GM23338 (cell line): ENCODE measurements around the gene SLC35F6. TPM values are rescaled to one million over a fixed set of nuclear protein-coding genes. Genes with fewer than 3 reads are reported as not detected.

Experiments
- ATAC-seq: fragments of 200-7000 bp; cut with Tn5 transposase; 3 replicates; pipeline ENCODE4 v1.9.1; 2020
- DNase-seq: peaks from one replicate; pipeline ENCODE4 v3.0.0-alpha.2; 2015; ENCODE audit warnings: low spot score
- H2AFZ ChIP-seq: fragments of 200-600 bp; sonication (generic); 2 replicates; pipeline ENCODE4 v1.8.0; 2016; ENCODE audit warnings: antibody characterized with exemption, mild to moderate bottlenecking, moderate library complexity
- H3F3A ChIP-seq: fragments of 200-600 bp; sonication (generic); replicated peaks from 2 replicates; pipeline ENCODE4 v1.8.0; 2017; ENCODE audit warnings: antibody characterized with exemption, mixed run types, low read depth
- H3K27ac ChIP-seq: fragments of 200-600 bp; sonication (generic); 2 replicates; pipeline ENCODE4 v1.6.1; 2016; ENCODE audit warnings: low read depth
- H3K27me3 ChIP-seq: fragments of 200-600 bp; sonication (generic); 2 replicates; pipeline ENCODE4 v1.8.0; 2016; ENCODE audit warnings: mild to moderate bottlenecking, mixed run types, moderate library complexity; ENCODE audit not compliant: insufficient read depth
- H3K36me3 ChIP-seq: fragments of 200-600 bp; sonication (generic); 2 replicates; pipeline ENCODE4 v1.8.0; 2016; ENCODE audit warnings: mild to moderate bottlenecking; ENCODE audit not compliant: insufficient read depth
- H3K4me1 ChIP-seq: fragments of 200-600 bp; sonication (generic); 2 replicates; pipeline ENCODE4 v1.8.0; 2016; ENCODE audit warnings: mild to moderate bottlenecking, moderate library complexity; ENCODE audit not compliant: insufficient read depth
- H3K4me2 ChIP-seq: fragments of 200-600 bp; sonication (generic); 2 replicates; pipeline ENCODE4 v1.7.1; 2017; ENCODE audit warnings: mixed run types
- H3K4me3 ChIP-seq: fragments of 200-600 bp; sonication (generic); 2 replicates; pipeline ENCODE4 v1.6.1; 2016; ENCODE audit warnings: mixed run types
- H3K79me2 ChIP-seq: fragments of 200-600 bp; sonication (generic); replicated peaks from 2 replicates; pipeline ENCODE4 v1.8.0; 2017; ENCODE audit warnings: mild to moderate bottlenecking; ENCODE audit not compliant: insufficient read depth
- H3K9me2 ChIP-seq: fragments of 200-600 bp; sonication (generic); 2 replicates; pipeline ENCODE4 v1.8.0; 2017; ENCODE audit not compliant: insufficient read depth
- H4K20me1 ChIP-seq: fragments of 200-600 bp; sonication (generic); replicated peaks from 2 replicates; pipeline ENCODE4 v1.8.0; 2017; ENCODE audit warnings: mild to moderate bottlenecking; ENCODE audit not compliant: insufficient read depth
- H3K27ac Mint-ChIP-seq: 2 replicates; pipeline ENCODE4 v1.8.0; 2020; ENCODE audit warnings: inconsistent platforms, mild to moderate bottlenecking, moderate library complexity, mixed read lengths
- H3K27me3 Mint-ChIP-seq: 3 replicates; pipeline ENCODE4 v1.8.0; 2022; ENCODE audit warnings: low read depth, mild to moderate bottlenecking, moderate library complexity, mixed read lengths, inconsistent platforms; ENCODE audit not compliant: insufficient read depth, poor library complexity
- H3K36me3 Mint-ChIP-seq: 3 replicates; pipeline ENCODE4 v1.8.0; 2021; ENCODE audit warnings: low read depth, mild to moderate bottlenecking, inconsistent platforms, moderate library complexity, mixed read lengths
- H3K4me1 Mint-ChIP-seq: 3 replicates; pipeline ENCODE4 v1.8.0; 2020; ENCODE audit warnings: mild to moderate bottlenecking, inconsistent platforms, mixed read lengths
- H3K4me3 Mint-ChIP-seq: 3 replicates; pipeline ENCODE4 v1.8.0; 2021; ENCODE audit warnings: moderate library complexity, mild to moderate bottlenecking, inconsistent platforms, mixed read lengths
- H3K9me3 Mint-ChIP-seq: 3 replicates; pipeline ENCODE4 v1.8.0; 2020; ENCODE audit warnings: moderate library complexity, mild to moderate bottlenecking, inconsistent platforms, mixed read lengths
- CREB1 ChIP-seq: fragments of 250-450 bp; sonication (Bioruptor Pico); IDR thresholded peaks from 2 replicates; pipeline ENCODE4 v1.5.0; 2020; ENCODE audit warnings: low read depth, mild to moderate bottlenecking, moderate library complexity
- EZH2 ChIP-seq: fragments of 200-600 bp; sonication (generic); IDR thresholded peaks from one replicate; pipeline ENCODE4 v1.8.0; 2017; ENCODE audit warnings: antibody characterized with exemption, mild to moderate bottlenecking, low read depth; ENCODE audit not compliant: unreplicated experiment
- EZH2phosphoT487 ChIP-seq: fragments of 200-600 bp; sonication (generic); IDR thresholded peaks from one replicate; pipeline ENCODE4 v1.8.1; 2018; ENCODE audit warnings: antibody characterized with exemption; ENCODE audit not compliant: unreplicated experiment
- JUNB ChIP-seq: IDR thresholded peaks from one replicate; pipeline ENCODE4 v1.6.1; 2016; ENCODE audit warnings: antibody characterized with exemption; ENCODE audit not compliant: unreplicated experiment
- POLR2AphosphoS5 ChIP-seq: IDR thresholded peaks from 2 replicates; pipeline ENCODE4 v1.6.1; 2016; ENCODE audit warnings: antibody characterized with exemption, low read depth
- STAT1 ChIP-seq: IDR thresholded peaks from one replicate; pipeline ENCODE4 v1.6.1; 2016; ENCODE audit warnings: antibody characterized with exemption; ENCODE audit not compliant: unreplicated experiment
- ZNF331 ChIP-seq: fragments of 250-450 bp; sonication (Bioruptor Pico); IDR thresholded peaks from 2 replicates; pipeline ENCODE4 v1.5.0; 2020; ENCODE audit warnings: low read depth, mild to moderate bottlenecking, moderate library complexity
- polyA plus RNA-seq: library from polyadenylated mRNA; unstranded; fragments of >200 nt; fragmentation: Nextera tagmentation; extraction: Ambion mirVana; gene quantifications from 2 replicates; pipeline ENCODE4 v1.2.1, GENCODE V29; 2016
- total RNA-seq: library from RNA; depleted of rRNA; stranded (reverse); fragments of >200 nt; shearing (Covaris generic); gene quantifications from 2 replicates; pipeline ENCODE4 v1.2.3, GENCODE V29; 2014
- TF ChIP-seq, protein P1 (sequence below): IDR thresholded peaks from 2 replicates; pipeline ENCODE4 v1.6.1; 2016; ENCODE audit warnings: antibody characterized with exemption
- TF ChIP-seq, protein P2 (sequence below): IDR thresholded peaks from one replicate; pipeline ENCODE4 v1.6.1; 2018; ENCODE audit warnings: antibody characterized with exemption; ENCODE audit not compliant: unreplicated experiment
- TF ChIP-seq, protein P3 (sequence below): fragments of 250-450 bp; sonication (Bioruptor Pico); IDR thresholded peaks from 2 replicates; pipeline ENCODE4 v1.5.0; 2020; ENCODE audit warnings: mild to moderate bottlenecking, moderate library complexity
- TF ChIP-seq, protein P4 (sequence below), 2 experiments: fragments of 200-600 bp in 1 of 2; sonication (generic) in 1 of 2; conservative IDR thresholded peaks; 2 replicates each; pipeline versions ENCODE4 v1.5.1 to v1.6.1; 2016 to 2017; ENCODE audit warnings: antibody characterized with exemption in 2 of 2, low read depth in 2 of 2, mild to moderate bottlenecking in 2 of 2, moderate library complexity in 1 of 2

SLC35F6 gene
- total and polyA plus RNA-seq, 2 experiments from 2014 or later = 6.0 to 15.0 TPM

DNA sequence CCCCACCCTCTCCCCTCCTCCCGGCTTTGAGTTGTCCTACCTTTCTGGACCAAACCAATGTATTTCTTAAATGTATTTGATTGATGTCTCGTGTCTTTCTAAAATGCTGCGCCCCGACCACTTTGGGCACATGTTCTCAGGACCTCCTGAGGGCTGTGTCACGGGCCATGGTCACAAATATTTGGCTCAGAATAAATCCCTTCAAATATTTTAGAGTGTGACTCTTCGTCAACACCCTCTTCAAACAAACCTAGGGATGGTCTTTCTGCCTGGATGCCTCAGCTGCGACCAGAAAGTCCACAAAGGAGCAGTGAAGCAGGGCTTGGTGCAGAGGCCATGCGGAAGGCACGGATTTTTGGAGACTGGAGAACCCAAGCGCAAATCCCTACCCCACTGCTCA, 1.1 kb upstream of the SLC35F6 start (continued):
- TF ChIP-seq, protein P1, sequence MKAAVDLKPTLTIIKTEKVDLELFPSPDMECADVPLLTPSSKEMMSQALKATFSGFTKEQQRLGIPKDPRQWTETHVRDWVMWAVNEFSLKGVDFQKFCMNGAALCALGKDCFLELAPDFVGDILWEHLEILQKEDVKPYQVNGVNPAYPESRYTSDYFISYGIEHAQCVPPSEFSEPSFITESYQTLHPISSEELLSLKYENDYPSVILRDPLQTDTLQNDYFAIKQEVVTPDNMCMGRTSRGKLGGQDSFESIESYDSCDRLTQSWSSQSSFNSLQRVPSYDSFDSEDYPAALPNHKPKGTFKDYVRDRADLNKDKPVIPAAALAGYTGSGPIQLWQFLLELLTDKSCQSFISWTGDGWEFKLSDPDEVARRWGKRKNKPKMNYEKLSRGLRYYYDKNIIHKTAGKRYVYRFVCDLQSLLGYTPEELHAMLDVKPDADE = no peak
- TF ChIP-seq STAT1 = no peak
- TF ChIP-seq CREB1 = no peak

DNA sequence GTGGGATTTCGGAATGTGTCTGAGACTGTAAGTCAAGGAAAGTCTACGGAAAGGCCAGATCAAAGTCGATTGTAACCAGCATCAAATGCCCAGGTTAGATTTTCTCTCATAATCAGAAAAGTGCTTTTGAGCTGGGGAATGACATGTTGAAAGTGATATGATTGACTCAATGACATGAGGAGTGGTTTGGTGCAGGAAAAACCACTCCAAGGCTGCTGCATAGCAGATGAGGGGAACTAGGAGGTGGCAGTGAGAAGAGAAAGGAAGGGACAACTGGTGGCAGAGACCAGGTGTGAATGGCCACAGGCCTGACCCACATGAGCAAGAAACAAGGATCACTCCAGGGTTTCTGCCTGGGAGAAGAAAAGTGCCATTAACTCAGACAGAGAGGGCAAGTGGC, 822 bp downstream of the SLC35F6 start:
- no peaks in the 10 kb centered on the region for H3K79me2 ChIP-seq
- DNase-seq (no peak), ATAC-seq (no peak)
- H3K27me3 ChIP-seq = peaks cover 9% of the 10 kb centered on the region; the same call in 1 of the 2 replicates
- no peaks in the 10 kb centered on the region for H4K20me1 ChIP-seq
- peak overlapping the region; percentile 93; the same call in 1 of the 2 replicates for H2AFZ ChIP-seq
- no peak overlapping the region for H3K27ac Mint-ChIP-seq
- peaks cover 9% of the 10 kb centered on the region for H3K27me3 Mint-ChIP-seq
- no peaks in the 10 kb centered on the region for H3K4me1 ChIP-seq
- no peaks in the 10 kb centered on the region for H3K36me3 ChIP-seq
- H3K9me2 ChIP-seq = no peaks in the 10 kb centered on the region
- H3K27ac ChIP-seq = no peak overlapping the region
- no peaks in the 10 kb centered on the region; the same call in 2 of the 3 replicates for H3K9me3 Mint-ChIP-seq
- no peaks in the 10 kb centered on the region for H3K36me3 Mint-ChIP-seq
- H3K4me3 ChIP-seq = peak overlapping the region; percentile 91
- H3K4me1 Mint-ChIP-seq = peaks cover 13% of the 10 kb centered on the region
- H3K4me3 Mint-ChIP-seq = peak overlapping the region; percentile 80
- peak overlapping the region; percentile 97 for H3K4me2 ChIP-seq
- no peaks in the 10 kb centered on the region for H3F3A ChIP-seq
- TF ChIP-seq, protein P1 = no peak
- TF ChIP-seq STAT1 = no peak
- TF ChIP-seq, protein P2, sequence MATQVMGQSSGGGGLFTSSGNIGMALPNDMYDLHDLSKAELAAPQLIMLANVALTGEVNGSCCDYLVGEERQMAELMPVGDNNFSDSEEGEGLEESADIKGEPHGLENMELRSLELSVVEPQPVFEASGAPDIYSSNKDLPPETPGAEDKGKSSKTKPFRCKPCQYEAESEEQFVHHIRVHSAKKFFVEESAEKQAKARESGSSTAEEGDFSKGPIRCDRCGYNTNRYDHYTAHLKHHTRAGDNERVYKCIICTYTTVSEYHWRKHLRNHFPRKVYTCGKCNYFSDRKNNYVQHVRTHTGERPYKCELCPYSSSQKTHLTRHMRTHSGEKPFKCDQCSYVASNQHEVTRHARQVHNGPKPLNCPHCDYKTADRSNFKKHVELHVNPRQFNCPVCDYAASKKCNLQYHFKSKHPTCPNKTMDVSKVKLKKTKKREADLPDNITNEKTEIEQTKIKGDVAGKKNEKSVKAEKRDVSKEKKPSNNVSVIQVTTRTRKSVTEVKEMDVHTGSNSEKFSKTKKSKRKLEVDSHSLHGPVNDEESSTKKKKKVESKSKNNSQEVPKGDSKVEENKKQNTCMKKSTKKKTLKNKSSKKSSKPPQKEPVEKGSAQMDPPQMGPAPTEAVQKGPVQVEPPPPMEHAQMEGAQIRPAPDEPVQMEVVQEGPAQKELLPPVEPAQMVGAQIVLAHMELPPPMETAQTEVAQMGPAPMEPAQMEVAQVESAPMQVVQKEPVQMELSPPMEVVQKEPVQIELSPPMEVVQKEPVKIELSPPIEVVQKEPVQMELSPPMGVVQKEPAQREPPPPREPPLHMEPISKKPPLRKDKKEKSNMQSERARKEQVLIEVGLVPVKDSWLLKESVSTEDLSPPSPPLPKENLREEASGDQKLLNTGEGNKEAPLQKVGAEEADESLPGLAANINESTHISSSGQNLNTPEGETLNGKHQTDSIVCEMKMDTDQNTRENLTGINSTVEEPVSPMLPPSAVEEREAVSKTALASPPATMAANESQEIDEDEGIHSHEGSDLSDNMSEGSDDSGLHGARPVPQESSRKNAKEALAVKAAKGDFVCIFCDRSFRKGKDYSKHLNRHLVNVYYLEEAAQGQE = no peak
- TF ChIP-seq, protein P3, sequence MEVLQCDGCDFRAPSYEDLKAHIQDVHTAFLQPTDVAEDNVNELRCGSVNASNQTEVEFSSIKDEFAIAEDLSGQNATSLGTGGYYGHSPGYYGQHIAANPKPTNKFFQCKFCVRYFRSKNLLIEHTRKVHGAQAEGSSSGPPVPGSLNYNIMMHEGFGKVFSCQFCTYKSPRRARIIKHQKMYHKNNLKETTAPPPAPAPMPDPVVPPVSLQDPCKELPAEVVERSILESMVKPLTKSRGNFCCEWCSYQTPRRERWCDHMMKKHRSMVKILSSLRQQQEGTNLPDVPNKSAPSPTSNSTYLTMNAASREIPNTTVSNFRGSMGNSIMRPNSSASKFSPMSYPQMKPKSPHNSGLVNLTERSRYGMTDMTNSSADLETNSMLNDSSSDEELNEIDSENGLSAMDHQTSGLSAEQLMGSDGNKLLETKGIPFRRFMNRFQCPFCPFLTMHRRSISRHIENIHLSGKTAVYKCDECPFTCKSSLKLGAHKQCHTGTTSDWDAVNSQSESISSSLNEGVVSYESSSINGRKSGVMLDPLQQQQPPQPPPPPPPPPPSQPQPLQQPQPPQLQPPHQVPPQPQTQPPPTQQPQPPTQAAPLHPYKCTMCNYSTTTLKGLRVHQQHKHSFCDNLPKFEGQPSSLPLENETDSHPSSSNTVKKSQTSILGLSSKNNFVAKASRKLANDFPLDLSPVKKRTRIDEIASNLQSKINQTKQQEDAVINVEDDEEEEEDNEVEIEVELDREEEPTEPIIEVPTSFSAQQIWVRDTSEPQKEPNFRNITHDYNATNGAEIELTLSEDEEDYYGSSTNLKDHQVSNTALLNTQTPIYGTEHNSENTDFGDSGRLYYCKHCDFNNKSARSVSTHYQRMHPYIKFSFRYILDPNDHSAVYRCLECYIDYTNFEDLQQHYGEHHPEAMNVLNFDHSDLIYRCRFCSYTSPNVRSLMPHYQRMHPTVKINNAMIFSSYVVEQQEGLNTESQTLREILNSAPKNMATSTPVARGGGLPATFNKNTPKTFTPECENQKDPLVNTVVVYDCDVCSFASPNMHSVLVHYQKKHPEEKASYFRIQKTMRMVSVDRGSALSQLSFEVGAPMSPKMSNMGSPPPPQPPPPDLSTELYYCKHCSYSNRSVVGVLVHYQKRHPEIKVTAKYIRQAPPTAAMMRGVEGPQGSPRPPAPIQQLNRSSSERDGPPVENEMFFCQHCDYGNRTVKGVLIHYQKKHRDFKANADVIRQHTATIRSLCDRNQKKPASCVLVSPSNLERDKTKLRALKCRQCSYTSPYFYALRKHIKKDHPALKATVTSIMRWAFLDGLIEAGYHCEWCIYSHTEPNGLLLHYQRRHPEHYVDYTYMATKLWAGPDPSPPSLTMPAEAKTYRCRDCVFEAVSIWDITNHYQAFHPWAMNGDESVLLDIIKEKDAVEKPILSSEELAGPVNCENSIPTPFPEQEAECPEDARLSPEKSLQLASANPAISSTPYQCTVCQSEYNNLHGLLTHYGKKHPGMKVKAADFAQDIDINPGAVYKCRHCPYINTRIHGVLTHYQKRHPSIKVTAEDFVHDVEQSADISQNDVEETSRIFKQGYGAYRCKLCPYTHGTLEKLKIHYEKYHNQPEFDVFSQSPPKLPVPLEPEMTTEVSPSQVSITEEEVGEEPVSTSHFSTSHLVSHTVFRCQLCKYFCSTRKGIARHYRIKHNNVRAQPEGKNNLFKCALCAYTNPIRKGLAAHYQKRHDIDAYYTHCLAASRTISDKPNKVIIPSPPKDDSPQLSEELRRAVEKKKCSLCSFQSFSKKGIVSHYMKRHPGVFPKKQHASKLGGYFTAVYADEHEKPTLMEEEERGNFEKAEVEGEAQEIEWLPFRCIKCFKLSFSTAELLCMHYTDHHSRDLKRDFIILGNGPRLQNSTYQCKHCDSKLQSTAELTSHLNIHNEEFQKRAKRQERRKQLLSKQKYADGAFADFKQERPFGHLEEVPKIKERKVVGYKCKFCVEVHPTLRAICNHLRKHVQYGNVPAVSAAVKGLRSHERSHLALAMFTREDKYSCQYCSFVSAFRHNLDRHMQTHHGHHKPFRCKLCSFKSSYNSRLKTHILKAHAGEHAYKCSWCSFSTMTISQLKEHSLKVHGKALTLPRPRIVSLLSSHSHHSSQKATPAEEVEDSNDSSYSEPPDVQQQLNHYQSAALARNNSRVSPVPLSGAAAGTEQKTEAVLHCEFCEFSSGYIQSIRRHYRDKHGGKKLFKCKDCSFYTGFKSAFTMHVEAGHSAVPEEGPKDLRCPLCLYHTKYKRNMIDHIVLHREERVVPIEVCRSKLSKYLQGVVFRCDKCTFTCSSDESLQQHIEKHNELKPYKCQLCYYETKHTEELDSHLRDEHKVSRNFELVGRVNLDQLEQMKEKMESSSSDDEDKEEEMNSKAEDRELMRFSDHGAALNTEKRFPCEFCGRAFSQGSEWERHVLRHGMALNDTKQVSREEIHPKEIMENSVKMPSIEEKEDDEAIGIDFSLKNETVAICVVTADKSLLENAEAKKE = no peak
- no peak for TF ChIP-seq ZNF331
- TF ChIP-seq, protein P4, sequence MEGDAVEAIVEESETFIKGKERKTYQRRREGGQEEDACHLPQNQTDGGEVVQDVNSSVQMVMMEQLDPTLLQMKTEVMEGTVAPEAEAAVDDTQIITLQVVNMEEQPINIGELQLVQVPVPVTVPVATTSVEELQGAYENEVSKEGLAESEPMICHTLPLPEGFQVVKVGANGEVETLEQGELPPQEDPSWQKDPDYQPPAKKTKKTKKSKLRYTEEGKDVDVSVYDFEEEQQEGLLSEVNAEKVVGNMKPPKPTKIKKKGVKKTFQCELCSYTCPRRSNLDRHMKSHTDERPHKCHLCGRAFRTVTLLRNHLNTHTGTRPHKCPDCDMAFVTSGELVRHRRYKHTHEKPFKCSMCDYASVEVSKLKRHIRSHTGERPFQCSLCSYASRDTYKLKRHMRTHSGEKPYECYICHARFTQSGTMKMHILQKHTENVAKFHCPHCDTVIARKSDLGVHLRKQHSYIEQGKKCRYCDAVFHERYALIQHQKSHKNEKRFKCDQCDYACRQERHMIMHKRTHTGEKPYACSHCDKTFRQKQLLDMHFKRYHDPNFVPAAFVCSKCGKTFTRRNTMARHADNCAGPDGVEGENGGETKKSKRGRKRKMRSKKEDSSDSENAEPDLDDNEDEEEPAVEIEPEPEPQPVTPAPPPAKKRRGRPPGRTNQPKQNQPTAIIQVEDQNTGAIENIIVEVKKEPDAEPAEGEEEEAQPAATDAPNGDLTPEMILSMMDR (conservative IDR thresholded peaks at IDR 0.05; ENCODE audit: low read depth in 2 of 2) = no peak
- TF ChIP-seq EZH2 = no peak
- no peak for TF ChIP-seq POLR2AphosphoS5
- TF ChIP-seq CREB1 = no peak
- TF ChIP-seq EZH2phosphoT487 = no peak
- TF ChIP-seq JUNB = no peak
